ENCODE results near the gene DNAJC13.

DNA sequence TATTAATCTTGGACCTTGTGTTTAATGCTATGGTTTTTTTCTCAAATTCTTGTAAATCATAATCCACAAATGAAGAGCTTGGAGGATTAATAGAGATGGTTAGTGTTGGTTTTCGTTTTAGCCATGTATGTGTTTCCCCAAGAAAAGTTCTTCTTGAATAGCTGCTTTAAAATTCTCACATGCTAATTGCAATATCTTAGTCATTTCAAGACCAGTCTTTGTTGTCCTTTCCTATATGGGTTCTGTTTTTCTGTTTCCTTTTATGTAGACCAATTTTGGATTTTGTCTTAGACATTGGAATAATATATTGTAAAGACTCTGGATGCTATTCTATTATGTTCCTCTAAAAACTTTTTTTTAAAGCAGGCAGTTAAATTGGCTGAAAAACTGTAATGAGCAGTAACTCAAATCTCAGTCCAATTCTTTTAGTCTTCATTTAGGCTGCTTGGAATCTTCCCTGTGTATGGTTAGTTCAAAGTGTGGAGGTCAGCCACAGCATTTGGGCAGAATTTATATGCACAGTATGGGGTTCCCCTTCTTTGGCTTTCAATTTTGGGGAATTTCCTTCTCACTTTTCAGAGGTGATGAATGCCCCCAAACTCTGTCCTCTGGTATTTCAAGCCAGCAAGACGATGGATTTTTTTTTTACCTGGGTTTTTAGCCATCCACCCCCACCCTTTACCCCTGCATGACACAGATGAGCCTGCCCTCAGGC lies 39.1 kb upstream of the DNAJC13 start:
- TF ChIP-seq, protein P1, sequence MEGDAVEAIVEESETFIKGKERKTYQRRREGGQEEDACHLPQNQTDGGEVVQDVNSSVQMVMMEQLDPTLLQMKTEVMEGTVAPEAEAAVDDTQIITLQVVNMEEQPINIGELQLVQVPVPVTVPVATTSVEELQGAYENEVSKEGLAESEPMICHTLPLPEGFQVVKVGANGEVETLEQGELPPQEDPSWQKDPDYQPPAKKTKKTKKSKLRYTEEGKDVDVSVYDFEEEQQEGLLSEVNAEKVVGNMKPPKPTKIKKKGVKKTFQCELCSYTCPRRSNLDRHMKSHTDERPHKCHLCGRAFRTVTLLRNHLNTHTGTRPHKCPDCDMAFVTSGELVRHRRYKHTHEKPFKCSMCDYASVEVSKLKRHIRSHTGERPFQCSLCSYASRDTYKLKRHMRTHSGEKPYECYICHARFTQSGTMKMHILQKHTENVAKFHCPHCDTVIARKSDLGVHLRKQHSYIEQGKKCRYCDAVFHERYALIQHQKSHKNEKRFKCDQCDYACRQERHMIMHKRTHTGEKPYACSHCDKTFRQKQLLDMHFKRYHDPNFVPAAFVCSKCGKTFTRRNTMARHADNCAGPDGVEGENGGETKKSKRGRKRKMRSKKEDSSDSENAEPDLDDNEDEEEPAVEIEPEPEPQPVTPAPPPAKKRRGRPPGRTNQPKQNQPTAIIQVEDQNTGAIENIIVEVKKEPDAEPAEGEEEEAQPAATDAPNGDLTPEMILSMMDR (IDR thresholded peaks at IDR 0.05), result no peak
- TF ChIP-seq POLR2A (IDR thresholded peaks at IDR 0.05), result no peak

Data from Peyer's patch (tissue), 4 donors.